MM.1S (cell line): ENCODE data around the gene TOLLIP.

Experiments
- EZH2 ChIP-seq: fragments of 300-600 bp; sonication (generic); optimal IDR thresholded peaks from 2 replicates; pipeline ENCODE3; 2017; ENCODE audit warnings: low read depth, mild to moderate bottlenecking, antibody characterized with exemption, low read length, mixed read lengths
- EZH2phosphoT487 ChIP-seq: fragments of 300-600 bp; sonication (generic); IDR thresholded peaks from 2 replicates; pipeline ENCODE4 v1.6.1; 2018; ENCODE audit warnings: antibody characterized with exemption, low read length
- TF ChIP-seq, protein P1 (sequence below): fragments of 300-600 bp; sonication (generic); IDR thresholded peaks from 2 replicates; pipeline ENCODE4 v1.5.1; 2016; ENCODE audit warnings: antibody characterized with exemption, low read length, mixed read lengths

DNA sequence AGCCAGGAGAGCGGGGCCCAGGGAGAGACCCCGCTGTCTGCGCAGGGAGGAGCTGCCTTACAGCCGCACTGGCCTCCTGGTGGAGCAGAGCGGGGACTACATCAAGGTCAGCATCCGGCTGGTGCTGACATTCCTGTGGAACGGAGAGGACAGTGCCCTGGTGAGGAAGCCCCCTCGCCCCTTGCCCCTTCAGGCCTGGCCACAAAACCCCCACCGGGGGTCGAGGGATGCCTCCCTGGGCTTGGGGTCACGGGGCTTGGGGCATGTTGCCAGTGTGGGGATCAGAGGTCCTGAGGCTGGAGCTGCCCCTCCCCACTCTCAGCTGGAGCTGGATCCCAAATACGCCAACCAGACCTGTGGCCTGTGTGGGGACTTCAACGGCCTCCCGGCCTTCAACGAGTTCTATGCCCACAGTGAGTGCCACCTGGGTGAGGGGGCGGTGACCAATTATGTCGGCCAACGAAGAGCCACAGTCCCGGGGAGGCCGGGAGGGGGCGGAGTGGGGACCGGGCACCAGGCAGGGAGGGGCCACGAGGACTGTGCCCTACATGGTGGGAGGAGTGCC is 82.4 kb downstream of the TOLLIP start:
- TF ChIP-seq, protein P1, sequence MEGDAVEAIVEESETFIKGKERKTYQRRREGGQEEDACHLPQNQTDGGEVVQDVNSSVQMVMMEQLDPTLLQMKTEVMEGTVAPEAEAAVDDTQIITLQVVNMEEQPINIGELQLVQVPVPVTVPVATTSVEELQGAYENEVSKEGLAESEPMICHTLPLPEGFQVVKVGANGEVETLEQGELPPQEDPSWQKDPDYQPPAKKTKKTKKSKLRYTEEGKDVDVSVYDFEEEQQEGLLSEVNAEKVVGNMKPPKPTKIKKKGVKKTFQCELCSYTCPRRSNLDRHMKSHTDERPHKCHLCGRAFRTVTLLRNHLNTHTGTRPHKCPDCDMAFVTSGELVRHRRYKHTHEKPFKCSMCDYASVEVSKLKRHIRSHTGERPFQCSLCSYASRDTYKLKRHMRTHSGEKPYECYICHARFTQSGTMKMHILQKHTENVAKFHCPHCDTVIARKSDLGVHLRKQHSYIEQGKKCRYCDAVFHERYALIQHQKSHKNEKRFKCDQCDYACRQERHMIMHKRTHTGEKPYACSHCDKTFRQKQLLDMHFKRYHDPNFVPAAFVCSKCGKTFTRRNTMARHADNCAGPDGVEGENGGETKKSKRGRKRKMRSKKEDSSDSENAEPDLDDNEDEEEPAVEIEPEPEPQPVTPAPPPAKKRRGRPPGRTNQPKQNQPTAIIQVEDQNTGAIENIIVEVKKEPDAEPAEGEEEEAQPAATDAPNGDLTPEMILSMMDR: no peak
- no peak for TF ChIP-seq EZH2
- TF ChIP-seq EZH2phosphoT487: no peak
